Measurements from ENCODE around the gene COBL. TPM values are rescaled to one million over a fixed set of nuclear protein-coding genes. Genes with fewer than 3 reads are reported as not detected.

Gene COBL
- total RNA-seq, 1 donor, result not detected

DNA sequence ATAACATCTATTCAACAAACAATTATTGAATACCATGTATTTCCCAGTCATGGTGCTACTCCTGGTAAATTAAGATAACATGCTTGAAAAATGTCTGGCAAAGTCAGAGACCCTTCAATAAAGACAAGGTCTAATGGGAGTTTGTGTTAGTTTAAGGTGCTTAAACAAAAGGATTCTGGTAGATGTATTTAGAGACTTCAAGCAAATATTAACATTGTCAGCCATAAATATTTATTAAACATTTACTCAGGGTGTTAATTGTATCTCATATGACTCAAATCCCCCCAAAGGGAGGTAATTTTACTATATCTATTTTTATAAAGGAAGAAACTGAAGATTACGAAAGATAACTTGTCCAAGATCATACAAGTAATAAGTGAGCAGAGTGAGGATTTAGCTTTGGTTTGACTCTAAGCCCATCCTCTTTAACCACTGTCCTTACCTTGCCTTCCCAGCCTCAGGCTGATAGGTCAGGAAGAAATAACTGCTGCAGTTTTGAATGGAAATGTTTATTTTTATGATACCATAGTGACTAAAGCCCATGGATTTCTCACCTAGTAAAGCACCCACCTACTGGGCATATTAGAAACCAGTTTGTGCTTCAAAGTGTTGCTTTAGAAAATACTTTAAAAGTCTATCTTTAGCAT lies 215.4 kb downstream of the COBL start:
- DNase-seq (ENCODE audit: low read depth), result no peak
- H3K4me3 ChIP-seq (ENCODE audit: low read depth, low read length), result no peak overlapping the region
- no peak for TF ChIP-seq CTCF (IDR thresholded peaks at IDR 0.05; ENCODE audit: insufficient read depth, low read length)

DNA sequence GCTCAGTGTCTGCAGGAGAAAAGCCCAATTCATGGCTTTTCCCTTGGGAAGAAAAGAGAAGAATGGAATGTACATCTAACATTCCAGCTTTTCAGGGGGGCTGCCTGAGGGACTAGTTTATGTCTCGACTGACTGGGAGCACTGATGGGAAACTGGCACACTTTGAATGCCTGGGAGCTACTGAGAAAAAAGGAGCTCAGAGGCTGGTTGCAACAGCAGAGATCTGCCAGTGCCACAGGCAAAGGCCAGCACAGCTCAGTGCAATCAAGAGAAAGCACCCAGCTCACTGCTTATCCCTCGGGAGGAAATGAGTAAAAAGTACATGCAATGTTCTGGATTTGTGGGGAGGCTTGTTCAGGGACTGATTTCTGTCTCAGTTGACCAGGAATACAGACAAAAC lies 226.2 kb downstream of the COBL start:
- TF ChIP-seq CTCF (IDR thresholded peaks at IDR 0.05; ENCODE audit: insufficient read depth, low read length), result no peak
- no peak overlapping the region for H3K4me3 ChIP-seq (ENCODE audit: low read depth, low read length)
- DNase-seq (ENCODE audit: low read depth), result peak; percentile 36

DNA sequence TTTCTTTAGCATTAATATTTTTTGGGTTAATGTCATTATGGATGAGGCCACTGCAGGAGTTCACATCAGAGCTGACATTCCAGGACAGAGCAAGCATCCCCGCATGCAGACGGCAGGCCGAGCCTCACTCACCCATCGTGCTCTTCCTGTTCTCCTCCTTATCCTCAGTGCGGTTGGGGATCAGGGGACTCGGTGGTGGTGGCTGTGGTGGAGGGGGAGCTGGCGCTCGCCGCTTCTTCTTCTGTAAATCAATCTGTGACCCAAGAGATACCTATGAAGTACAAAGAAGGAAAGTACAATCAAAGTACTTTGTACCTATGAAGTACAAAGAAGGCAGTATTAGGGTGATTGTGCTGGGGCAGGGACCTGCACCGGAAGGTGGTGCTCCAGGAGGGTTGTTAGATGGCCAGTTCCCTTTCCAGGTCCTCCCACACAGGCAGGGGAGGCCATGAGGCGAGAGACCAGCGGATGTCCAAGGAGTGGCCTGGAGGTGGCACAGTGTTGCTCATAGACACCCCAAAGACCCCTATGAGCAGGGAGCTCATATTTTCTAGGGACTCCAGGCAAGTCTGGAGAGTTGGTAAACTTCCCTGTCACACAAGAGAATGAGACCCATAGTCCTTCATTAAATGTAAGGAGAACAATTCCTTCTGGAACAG lies 231.4 kb downstream of the COBL start:
- H3K4me3 ChIP-seq (ENCODE audit: low read depth, low read length), result no peak overlapping the region
- no peak for TF ChIP-seq CTCF (IDR thresholded peaks at IDR 0.05; ENCODE audit: insufficient read depth, low read length)
- no peak for DNase-seq (ENCODE audit: low read depth)

DNA sequence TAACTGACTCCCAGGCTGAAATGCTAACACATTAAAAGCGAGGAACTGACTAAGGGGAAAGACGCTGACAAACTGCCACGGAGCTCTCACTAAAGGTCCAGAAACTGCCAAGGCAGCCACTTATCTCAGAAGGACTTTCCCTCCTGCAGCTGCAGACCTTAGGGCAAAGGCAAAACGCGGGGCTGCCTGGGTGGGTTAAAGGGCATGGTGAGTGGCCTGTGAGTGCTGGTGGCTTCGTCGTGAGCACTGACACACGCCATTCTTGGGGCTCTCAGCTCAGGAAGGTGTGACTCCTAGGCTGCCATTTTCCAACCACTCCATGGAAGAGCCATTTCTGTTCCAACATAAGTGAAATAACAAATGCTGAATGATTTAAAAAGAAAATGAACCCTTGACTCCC lies 232.5 kb downstream of the COBL start:
- TF ChIP-seq CTCF (IDR thresholded peaks at IDR 0.05; ENCODE audit: insufficient read depth, low read length), result no peak
- DNase-seq (ENCODE audit: low read depth), result no peak
- no peak overlapping the region for H3K4me3 ChIP-seq (ENCODE audit: low read depth, low read length)

- DNase-seq (ENCODE audit: low read depth), result no peak
- no peak for TF ChIP-seq CTCF (IDR thresholded peaks at IDR 0.05; ENCODE audit: insufficient read depth, low read length)
- no peak overlapping the region for H3K4me3 ChIP-seq (ENCODE audit: low read depth, low read length)
Measured at GRCh38 chr7:51082940-51083533, 233.6 kb downstream of the COBL start.

DNA sequence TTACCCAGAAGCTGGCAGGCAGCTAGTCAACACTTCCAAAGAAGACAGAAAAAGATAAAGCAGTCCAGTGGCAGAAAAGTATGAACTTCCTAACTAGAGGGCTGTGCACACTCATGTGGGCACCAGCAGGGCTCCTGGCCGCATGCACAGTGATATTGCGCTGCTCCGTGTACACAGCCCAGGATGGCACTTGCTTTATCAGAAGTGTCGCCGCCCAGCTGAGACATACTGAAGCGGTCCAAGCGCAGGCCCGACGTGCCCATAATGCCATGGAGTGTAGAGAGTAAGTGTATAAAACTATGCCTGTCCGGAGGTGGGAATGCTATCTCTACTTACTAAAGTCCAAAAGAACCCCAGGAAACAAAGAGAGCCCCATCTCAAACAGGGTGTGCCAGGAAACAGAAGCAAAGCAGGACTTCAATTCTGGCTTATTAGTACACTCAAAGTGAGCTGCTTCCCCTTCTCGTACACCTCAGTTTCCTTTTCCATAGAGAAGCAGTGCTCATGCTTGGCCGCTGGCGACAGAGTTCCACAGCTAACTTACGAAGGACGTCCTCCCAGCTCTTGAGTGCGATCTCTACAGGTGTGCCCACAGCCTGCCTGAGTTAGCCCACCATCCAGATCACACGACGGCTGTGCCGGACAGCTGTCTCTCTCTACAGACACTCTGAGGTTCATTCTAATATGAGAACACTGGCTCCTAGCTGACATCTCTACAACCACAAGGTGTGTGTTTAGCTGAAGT lies 234.3 kb downstream of the COBL start:
- TF ChIP-seq CTCF (IDR thresholded peaks at IDR 0.05; ENCODE audit: insufficient read depth, low read length), result no peak
- no peak overlapping the region for H3K4me3 ChIP-seq (ENCODE audit: low read depth, low read length)
- DNase-seq (ENCODE audit: low read depth), result no peak
